Transverse colon (tissue), 3 donors: ENCODE data around the gene MOB3B.

ENCODE experiments used
- EP300 ChIP-seq: sonication (generic); formaldehyde crosslinking; IDR thresholded peaks from one replicate; pipeline ENCODE4 v1.6.1; 2017; ENCODE audit warnings: antibody characterized with exemption, low read depth
- POLR2A ChIP-seq: fragments of 450-650 bp; IDR thresholded peaks from one replicate; pipeline ENCODE4 v1.6.1; 2016; ENCODE audit warnings: antibody characterized with exemption, mild to moderate bottlenecking, moderate library complexity
- TF ChIP-seq, protein P1 (sequence below), 5 experiments: fragments of 200-600 bp in 3 of 5; fragments of 450-650 bp in 2 of 5; sonication (generic) in 3 of 5; IDR thresholded peaks; 1 replicate in 2 of 5; 2 replicates in 3 of 5; pipeline ENCODE4 v1.5.1; 2016 to 2017; ENCODE audit warnings: antibody characterized with exemption in 5 of 5, inconsistent platforms in 3 of 5, mild to moderate bottlenecking in 2 of 5, moderate library complexity in 1 of 5

DNA sequence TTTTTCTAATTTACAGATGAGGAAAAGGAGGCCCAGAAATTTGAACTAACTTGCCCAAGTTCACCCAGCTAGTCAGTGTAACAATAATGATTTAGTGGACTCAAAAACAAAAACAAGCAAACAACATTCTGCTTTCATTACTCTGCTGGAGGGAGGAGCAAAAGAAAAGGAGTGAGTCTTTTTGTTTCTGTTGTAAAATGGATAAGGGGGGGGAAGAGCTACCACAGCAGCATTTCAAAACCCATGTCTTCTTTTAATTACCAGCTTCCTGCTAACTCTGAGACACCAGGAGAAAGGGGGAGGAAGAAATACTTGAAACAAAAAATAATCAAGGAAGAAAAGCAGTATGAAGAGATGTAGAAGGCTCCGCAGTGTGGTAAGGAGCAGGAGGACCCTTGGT, 193.5 kb downstream of the MOB3B start:
- TF ChIP-seq, protein P1, sequence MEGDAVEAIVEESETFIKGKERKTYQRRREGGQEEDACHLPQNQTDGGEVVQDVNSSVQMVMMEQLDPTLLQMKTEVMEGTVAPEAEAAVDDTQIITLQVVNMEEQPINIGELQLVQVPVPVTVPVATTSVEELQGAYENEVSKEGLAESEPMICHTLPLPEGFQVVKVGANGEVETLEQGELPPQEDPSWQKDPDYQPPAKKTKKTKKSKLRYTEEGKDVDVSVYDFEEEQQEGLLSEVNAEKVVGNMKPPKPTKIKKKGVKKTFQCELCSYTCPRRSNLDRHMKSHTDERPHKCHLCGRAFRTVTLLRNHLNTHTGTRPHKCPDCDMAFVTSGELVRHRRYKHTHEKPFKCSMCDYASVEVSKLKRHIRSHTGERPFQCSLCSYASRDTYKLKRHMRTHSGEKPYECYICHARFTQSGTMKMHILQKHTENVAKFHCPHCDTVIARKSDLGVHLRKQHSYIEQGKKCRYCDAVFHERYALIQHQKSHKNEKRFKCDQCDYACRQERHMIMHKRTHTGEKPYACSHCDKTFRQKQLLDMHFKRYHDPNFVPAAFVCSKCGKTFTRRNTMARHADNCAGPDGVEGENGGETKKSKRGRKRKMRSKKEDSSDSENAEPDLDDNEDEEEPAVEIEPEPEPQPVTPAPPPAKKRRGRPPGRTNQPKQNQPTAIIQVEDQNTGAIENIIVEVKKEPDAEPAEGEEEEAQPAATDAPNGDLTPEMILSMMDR (IDR thresholded peaks at IDR 0.05), result no peak
- TF ChIP-seq EP300, result no peak
- no peak for TF ChIP-seq POLR2A
